PC-3 (cell line): ENCODE data around the gene STX16. TPM values are rescaled to one million over a fixed set of nuclear protein-coding genes. Genes with fewer than 3 reads are reported as not detected.

Experiments used
- ATAC-seq: fragments of 200-7000 bp; cut with Tn5 transposase; 2 replicates; pipeline ENCODE4 v1.9.1; 2020; ENCODE audit warnings: mild to moderate bottlenecking, moderate library complexity
- BruUV-seq: library from RNA; stranded (reverse); fragments of 400-500 nt; replicated peaks from 2 replicates; lab custom pipeline; 2021; lab: Mats Ljungman, UMichigan
- CTCF ChIA-PET: fragments of 300-600 bp; sonication (Branson Sonifier 250); formaldehyde crosslinking; loops from one replicate; lab custom pipeline; 2022; ENCODE audit warnings: antibody characterized with exemption; lab: Charles Lee
- POLR2A ChIA-PET: fragments of 300-600 bp; sonication (Branson Sonifier 250); formaldehyde crosslinking; loops from one replicate; lab custom pipeline; 2022; ENCODE audit warnings: antibody characterized with exemption; ENCODE audit not compliant: unreplicated experiment; lab: Charles Lee
- DNase-seq: peaks from one replicate; pipeline ENCODE4 v3.0.0-alpha.2; 2015
- H2AFZ ChIP-seq: fragments of 300-600 bp; sonication (generic); 2 replicates; pipeline ENCODE4 v1.6.0; 2016; ENCODE audit warnings: antibody characterized with exemption, low read length
- H3F3A ChIP-seq: fragments of 300-600 bp; sonication (generic); one replicate; pipeline ENCODE4 v1.6.0; 2017; ENCODE audit warnings: antibody characterized with exemption, low read length, control low read depth, mild to moderate bottlenecking; ENCODE audit not compliant: unreplicated experiment
- H3K27ac ChIP-seq: fragments of 300-600 bp; sonication (generic); 2 replicates; pipeline ENCODE4 v1.5.1; 2016; ENCODE audit warnings: mild to moderate bottlenecking, low read length
- H3K27me3 ChIP-seq: fragments of 300-600 bp; sonication (generic); 2 replicates; pipeline ENCODE4 v1.6.1; 2016; ENCODE audit warnings: low read length, mixed read lengths
- H3K36me3 ChIP-seq: fragments of 300-600 bp; sonication (generic); 2 replicates; pipeline ENCODE4 v1.6.1; 2016; ENCODE audit warnings: low read depth, mixed run types, low read length, mixed read lengths
- H3K4me1 ChIP-seq: fragments of 300-600 bp; sonication (generic); 2 replicates; pipeline ENCODE4 v1.5.1; 2016; ENCODE audit warnings: low read length; ENCODE audit not compliant: insufficient read depth
- H3K4me2 ChIP-seq: fragments of 300-600 bp; sonication (generic); 2 replicates; pipeline ENCODE4 v1.6.0; 2016; ENCODE audit warnings: low read length
- H3K4me3 ChIP-seq: fragments of 300-600 bp; sonication (generic); 2 replicates; pipeline ENCODE4 v1.5.1; 2016; ENCODE audit warnings: mild to moderate bottlenecking, low read length, mixed read lengths
- H3K79me2 ChIP-seq: fragments of 300-600 bp; sonication (generic); 2 replicates; pipeline ENCODE4 v1.6.1; 2017; ENCODE audit warnings: low read length, mixed read lengths
- H3K9ac ChIP-seq: fragments of 300-600 bp; sonication (generic); 2 replicates; pipeline ENCODE4 v1.6.0; 2016; ENCODE audit warnings: mild to moderate bottlenecking, low read length
- H3K9me2 ChIP-seq: fragments of 300-600 bp; sonication (generic); replicated peaks from 2 replicates; pipeline ENCODE4 v1.6.1; 2016; ENCODE audit warnings: mixed run types, low read length, mixed read lengths
- H3K9me3 ChIP-seq: fragments of 300-600 bp; sonication (generic); 2 replicates; pipeline ENCODE4 v1.6.1; 2016; ENCODE audit warnings: low read length, mixed read lengths
- H4K20me1 ChIP-seq: fragments of 300-600 bp; sonication (generic); 2 replicates; pipeline ENCODE4 v1.6.1; 2016; ENCODE audit warnings: low read length, mixed read lengths
- EZH2 ChIP-seq: fragments of 300-600 bp; sonication (generic); IDR thresholded peaks from one replicate; pipeline ENCODE4 v1.6.1; 2017; ENCODE audit warnings: antibody characterized with exemption, mild to moderate bottlenecking, low read length; ENCODE audit not compliant: unreplicated experiment
- EZH2phosphoT487 ChIP-seq: fragments of 300-600 bp; sonication (generic); IDR thresholded peaks from 2 replicates; pipeline ENCODE4 v1.6.1; 2018; ENCODE audit warnings: mild to moderate bottlenecking, antibody characterized with exemption, low read length, borderline replicate concordance
- intact Hi-C: fragments of 100-400 bp; cut with micrococcal nuclease; formaldehyde crosslinking; loops from 2 replicates; pipeline ENCODE4 v1.9.0; 2023
- total RNA-seq: library from RNA; depleted of rRNA; stranded (reverse); fragments of >200 nt; gene quantifications from 2 replicates; pipeline ENCODE4 v1.2.3, GENCODE V29; 2014
- TF ChIP-seq, protein P1 (sequence below): fragments of 300-600 bp; sonication (generic); conservative IDR thresholded peaks from 2 replicates; pipeline ENCODE4 v1.5.1; 2017; ENCODE audit warnings: antibody characterized with exemption, low read depth, mild to moderate bottlenecking, low read length

The STX16 gene
- total RNA-seq, 1 experiment from 2014 or later: 44.2 TPM

DNA sequence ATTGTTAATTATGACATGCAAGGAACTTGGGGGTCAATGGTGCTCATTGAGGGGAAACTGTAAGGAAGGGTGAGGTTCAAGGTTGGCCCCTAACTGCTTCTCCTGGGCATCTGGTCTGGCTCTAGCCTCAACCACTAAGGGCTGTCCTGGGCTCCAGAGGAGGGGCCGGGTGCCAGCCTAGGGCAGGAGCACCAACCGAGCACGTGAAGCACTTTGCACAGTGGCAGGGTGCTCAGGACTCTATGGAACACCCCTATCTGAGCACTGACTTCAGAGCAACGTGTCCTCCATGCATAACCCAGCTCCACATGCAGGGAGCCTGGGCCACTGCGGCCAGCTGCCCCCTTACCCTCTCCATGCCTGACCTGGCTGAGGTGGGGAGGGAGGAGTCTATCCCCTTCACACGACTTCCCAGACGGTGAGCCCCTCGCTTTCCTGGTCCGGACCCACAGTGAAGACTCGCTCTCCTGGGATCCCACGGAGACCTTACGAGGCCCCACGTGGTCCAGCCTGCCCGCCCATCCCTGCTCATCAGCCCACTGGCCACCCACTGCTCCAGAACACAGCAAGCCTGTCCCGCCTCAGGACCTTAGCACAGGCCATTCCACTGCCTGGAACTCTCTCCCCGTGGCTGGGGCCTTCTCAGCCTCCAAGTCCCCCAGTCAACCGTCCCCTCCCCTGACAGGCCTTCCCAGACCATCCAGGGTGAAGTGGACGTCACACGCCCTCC, 40.8 kb upstream of the STX16 start:
- Histone ChIP-seq H3K4me3 (no peak overlapping the region), H3K27ac (peak overlapping the region; percentile 83), H3K9me2 (no peaks in the 10 kb centered on the region), H3K79me2 (no peaks in the 10 kb centered on the region), H3K36me3 (no peaks in the 10 kb centered on the region), H2AFZ (no peak overlapping the region), H3K27me3 (no peaks in the 10 kb centered on the region), H3K4me1 (peaks cover 33% of the 10 kb centered on the region), H3F3A (no peaks in the 10 kb centered on the region), H3K9me3 (no peaks in the 10 kb centered on the region), H3K4me2 (peak overlapping the region; percentile 69; the same call in 1 of the 2 replicates), H3K9ac (no peak overlapping the region), H4K20me1 (no peaks in the 10 kb centered on the region)
- no peak for DNase-seq
- no peak for ATAC-seq
- no TSS peak for BruUV-seq
- no peak for TF ChIP-seq EZH2
- TF ChIP-seq EZH2phosphoT487: no peak
- TF ChIP-seq, protein P1, sequence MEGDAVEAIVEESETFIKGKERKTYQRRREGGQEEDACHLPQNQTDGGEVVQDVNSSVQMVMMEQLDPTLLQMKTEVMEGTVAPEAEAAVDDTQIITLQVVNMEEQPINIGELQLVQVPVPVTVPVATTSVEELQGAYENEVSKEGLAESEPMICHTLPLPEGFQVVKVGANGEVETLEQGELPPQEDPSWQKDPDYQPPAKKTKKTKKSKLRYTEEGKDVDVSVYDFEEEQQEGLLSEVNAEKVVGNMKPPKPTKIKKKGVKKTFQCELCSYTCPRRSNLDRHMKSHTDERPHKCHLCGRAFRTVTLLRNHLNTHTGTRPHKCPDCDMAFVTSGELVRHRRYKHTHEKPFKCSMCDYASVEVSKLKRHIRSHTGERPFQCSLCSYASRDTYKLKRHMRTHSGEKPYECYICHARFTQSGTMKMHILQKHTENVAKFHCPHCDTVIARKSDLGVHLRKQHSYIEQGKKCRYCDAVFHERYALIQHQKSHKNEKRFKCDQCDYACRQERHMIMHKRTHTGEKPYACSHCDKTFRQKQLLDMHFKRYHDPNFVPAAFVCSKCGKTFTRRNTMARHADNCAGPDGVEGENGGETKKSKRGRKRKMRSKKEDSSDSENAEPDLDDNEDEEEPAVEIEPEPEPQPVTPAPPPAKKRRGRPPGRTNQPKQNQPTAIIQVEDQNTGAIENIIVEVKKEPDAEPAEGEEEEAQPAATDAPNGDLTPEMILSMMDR: no peak
- intact Hi-C loops: no loop called here
- CTCF ChIA-PET: no interaction called here
- POLR2A ChIA-PET: no interaction called here

DNA sequence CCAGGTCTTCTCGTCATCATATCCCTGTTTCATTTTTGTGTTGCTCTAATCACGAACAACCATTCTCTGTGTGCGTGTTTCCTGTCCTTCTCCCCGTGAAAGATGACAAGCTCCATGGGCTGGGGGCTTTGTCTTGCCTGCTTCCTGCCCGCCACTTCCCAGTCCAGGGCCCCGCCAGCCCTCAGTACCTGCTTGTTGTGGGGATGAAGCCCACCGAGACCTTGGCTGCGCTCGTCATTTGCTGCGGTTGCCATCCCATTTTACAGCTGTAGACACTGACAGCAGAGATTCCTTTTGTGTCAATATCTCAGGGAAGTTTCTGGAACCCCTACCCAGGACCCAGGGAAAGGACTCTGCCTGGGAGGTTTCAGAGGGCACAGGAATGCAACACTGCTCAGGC, 40.3 kb upstream of the STX16 start:
- Histone ChIP-seq H3K4me3 (no peak overlapping the region), H3K9me3 (no peaks in the 10 kb centered on the region), H3K9me2 (no peaks in the 10 kb centered on the region), H3F3A (no peaks in the 10 kb centered on the region), H4K20me1 (no peaks in the 10 kb centered on the region), H3K4me2 (peak overlapping the region; percentile 69), H2AFZ (0 out of 2 replicates have a peak overlapping the region, but pooled peaks have one; percentile 28), H3K36me3 (no peaks in the 10 kb centered on the region), H3K4me1 (peaks cover 34% of the 10 kb centered on the region), H3K27me3 (no peaks in the 10 kb centered on the region), H3K27ac (peak overlapping the region; percentile 83), H3K79me2 (no peaks in the 10 kb centered on the region), H3K9ac (peak overlapping the region; percentile 28; the same call in 1 of the 2 replicates)
- POLR2A ChIA-PET: no interaction called here
- DNase-seq (no peak), ATAC-seq (no peak)
- TF ChIP-seq EZH2 (no peak), EZH2phosphoT487 (no peak)
- TF ChIP-seq, protein P1: no peak
- intact Hi-C loops: no loop called here
- BruUV-seq: no TSS peak
- CTCF ChIA-PET: no interaction called here
